Calu3 (cell line): ENCODE data around the gene DPH7. TPM values are rescaled to one million over a fixed set of nuclear protein-coding genes. Genes with fewer than 3 reads are reported as not detected.

ENCODE experiments used
- BruUV-seq: library from RNA; stranded (reverse); fragments of 400-500 nt; replicated peaks from 2 replicates; lab custom pipeline; 2021; lab: Mats Ljungman, UMichigan
- CTCF ChIA-PET: fragments of 300-600 bp; sonication (Branson Sonifier 250); formaldehyde crosslinking; loops from one replicate; lab custom pipeline; 2022; ENCODE audit warnings: antibody characterized with exemption; lab: Charles Lee
- DNase-seq: peaks from one replicate; pipeline ENCODE4 v3.0.0; 2022
- H3K27ac Mint-ChIP-seq: one replicate; pipeline ENCODE4 v1.8.0; 2022; ENCODE audit warnings: mixed read lengths; ENCODE audit not compliant: unreplicated experiment
- H3K27me3 Mint-ChIP-seq: one replicate; pipeline ENCODE4 v1.8.0; 2022; ENCODE audit warnings: mixed read lengths; ENCODE audit not compliant: unreplicated experiment
- H3K36me3 Mint-ChIP-seq: one replicate; pipeline ENCODE4 v1.8.0; 2022; ENCODE audit warnings: mild to moderate bottlenecking, moderate library complexity, mixed read lengths; ENCODE audit not compliant: insufficient read depth, unreplicated experiment
- H3K4me1 Mint-ChIP-seq: one replicate; pipeline ENCODE4 v1.8.0; 2022; ENCODE audit warnings: mild to moderate bottlenecking, low read depth, mixed read lengths; ENCODE audit not compliant: unreplicated experiment
- H3K4me3 Mint-ChIP-seq: one replicate; pipeline ENCODE4 v1.8.0; 2022; ENCODE audit warnings: mild to moderate bottlenecking, low read depth, moderate library complexity, mixed read lengths; ENCODE audit not compliant: unreplicated experiment
- H3K9me3 Mint-ChIP-seq: one replicate; pipeline ENCODE4 v1.8.0; 2022; ENCODE audit warnings: low read depth, mixed read lengths; ENCODE audit not compliant: unreplicated experiment
- intact Hi-C: fragments of 100-400 bp; cut with micrococcal nuclease; formaldehyde crosslinking; loops from one replicate; pipeline ENCODE4 v1.10.0; 2022; ENCODE audit not compliant: unreplicated experiment
- total RNA-seq: library from RNA; stranded (reverse); gene quantifications from 2 replicates; pipeline ENCODE4 v1.2.3, GENCODE V29; 2022
- TF ChIP-seq, protein P1 (sequence below): fragments of 200-600 bp; IDR thresholded peaks from one replicate; pipeline ENCODE4 v1.8.0; 2022; ENCODE audit warnings: antibody characterized with exemption; ENCODE audit not compliant: unreplicated experiment

The DPH7 gene
- total RNA-seq, 1 experiment from 2014 or later: 30.2 TPM

DNA sequence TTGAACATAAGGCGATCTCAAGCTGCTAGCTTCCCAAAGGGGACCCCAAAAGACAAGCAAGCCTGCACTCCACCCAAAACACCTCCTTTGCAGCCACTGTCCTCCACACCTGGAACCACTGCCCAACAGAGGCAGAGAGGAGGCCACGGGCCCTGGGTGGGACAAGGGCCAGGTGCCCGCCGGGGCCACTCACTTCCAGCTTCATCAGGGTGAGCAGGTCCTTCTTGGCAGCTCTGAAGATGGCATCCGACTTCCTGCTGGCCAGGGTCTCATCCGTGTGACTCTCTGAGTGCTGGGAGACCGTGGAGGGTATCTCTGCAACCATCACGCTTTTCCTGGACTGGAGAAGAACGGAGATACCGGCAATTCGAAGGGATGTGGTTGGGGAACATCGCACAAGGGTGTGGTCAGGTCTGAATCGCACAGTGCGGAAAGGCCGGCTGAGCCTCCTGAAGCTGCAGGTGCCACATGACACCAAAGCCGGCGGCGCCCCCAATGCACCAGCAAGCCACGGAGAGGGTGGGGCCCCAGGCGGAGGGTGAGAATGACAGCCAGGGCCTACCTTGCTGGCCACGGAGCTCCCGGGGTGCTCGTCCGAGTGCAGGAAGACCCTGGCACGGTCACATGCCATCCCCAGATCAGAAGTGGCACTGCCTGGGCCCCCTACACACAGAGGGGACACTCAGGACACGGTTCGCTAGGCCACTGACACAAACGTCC lies 73.1 kb downstream of the DPH7 start:
- H3K27me3 Mint-ChIP-seq: peaks cover 39% of the 10 kb centered on the region
- peaks cover 21% of the 10 kb centered on the region for H3K36me3 Mint-ChIP-seq
- DNase-seq: no peak
- CTCF ChIA-PET: no interaction called here
- peaks cover 4% of the 10 kb centered on the region for H3K9me3 Mint-ChIP-seq
- H3K4me3 Mint-ChIP-seq: no peak overlapping the region
- intact Hi-C loops: no loop called here
- H3K27ac Mint-ChIP-seq: no peak overlapping the region
- TF ChIP-seq, protein P1, sequence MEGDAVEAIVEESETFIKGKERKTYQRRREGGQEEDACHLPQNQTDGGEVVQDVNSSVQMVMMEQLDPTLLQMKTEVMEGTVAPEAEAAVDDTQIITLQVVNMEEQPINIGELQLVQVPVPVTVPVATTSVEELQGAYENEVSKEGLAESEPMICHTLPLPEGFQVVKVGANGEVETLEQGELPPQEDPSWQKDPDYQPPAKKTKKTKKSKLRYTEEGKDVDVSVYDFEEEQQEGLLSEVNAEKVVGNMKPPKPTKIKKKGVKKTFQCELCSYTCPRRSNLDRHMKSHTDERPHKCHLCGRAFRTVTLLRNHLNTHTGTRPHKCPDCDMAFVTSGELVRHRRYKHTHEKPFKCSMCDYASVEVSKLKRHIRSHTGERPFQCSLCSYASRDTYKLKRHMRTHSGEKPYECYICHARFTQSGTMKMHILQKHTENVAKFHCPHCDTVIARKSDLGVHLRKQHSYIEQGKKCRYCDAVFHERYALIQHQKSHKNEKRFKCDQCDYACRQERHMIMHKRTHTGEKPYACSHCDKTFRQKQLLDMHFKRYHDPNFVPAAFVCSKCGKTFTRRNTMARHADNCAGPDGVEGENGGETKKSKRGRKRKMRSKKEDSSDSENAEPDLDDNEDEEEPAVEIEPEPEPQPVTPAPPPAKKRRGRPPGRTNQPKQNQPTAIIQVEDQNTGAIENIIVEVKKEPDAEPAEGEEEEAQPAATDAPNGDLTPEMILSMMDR: no peak
- peaks cover 5% of the 10 kb centered on the region for H3K4me1 Mint-ChIP-seq
- BruUV-seq: no TSS peak

Other genes starting within 250 kb of the DPH7 start
- 13.2 and 15.3 TPM in 2 replicates for gene EXD3, start 155.8 kb downstream of the DPH7 start, total RNA-seq
- gene NOXA1, start 155.5 kb downstream of the DPH7 start, total RNA-seq: 12.0 and 12.3 TPM in 2 replicates
- gene ENTPD8, start 137.6 kb downstream of the DPH7 start, total RNA-seq: 0.97 and 1.6 TPM in 2 replicates
- 31.6 and 38.3 TPM in 2 replicates for gene NSMF, start 119.6 kb downstream of the DPH7 start, total RNA-seq
- 1.8 and 3.6 TPM in 2 replicates for gene PNPLA7, start 28.5 kb downstream of the DPH7 start, total RNA-seq
- 27.6 and 31.1 TPM in 2 replicates for gene MRPL41, start 27.0 kb downstream of the DPH7 start, total RNA-seq
- gene ZMYND19, start 11.6 kb upstream of the DPH7 start, total RNA-seq: 30.0 and 31.7 TPM in 2 replicates
- gene ARRDC1, start 26.8 kb upstream of the DPH7 start, total RNA-seq: 86.4 and 93.7 TPM in 2 replicates
- 56.0 and 61.7 TPM in 2 replicates for gene EHMT1, start 40.1 kb upstream of the DPH7 start, total RNA-seq